CD4-positive, alpha-beta T cell treated with Interleukin-17A for 4 hours (primary cell): ENCODE data around the gene ATP11B.
"Not testable (repeated sequence)": the region's sequence is repeated elsewhere in the genome, so short reads cannot be mapped to it uniquely, and the experiment has no call there.

Source experiments
- DNase-seq: peaks from one replicate; pipeline ENCODE4 v3.0.0-alpha.2; 2020; ENCODE audit warnings: mixed read lengths

Gene ATP11B

GRCh38 chr3:182796310-182796709, 3.0 kb downstream of the ATP11B start:
- DNase-seq, result no peak

GRCh38 chr3:182797876-182798275, 4.6 kb downstream of the ATP11B start:
- DNase-seq, result no peak

- DNase-seq, result not testable (repeated sequence)
These were observed 5.8 kb downstream of the ATP11B start for GRCh38 chr3:182799143-182799542.

GRCh38 chr3:182800508-182800907, 7.2 kb downstream of the ATP11B start:
- DNase-seq, result no peak

GRCh38 chr3:182802413-182803390, 9.4 kb downstream of the ATP11B start:
- DNase-seq, result no peak

GRCh38 chr3:182803596-182803995, 10.3 kb downstream of the ATP11B start:
- DNase-seq, result no peak

GRCh38 chr3:182807061-182807460, 13.8 kb downstream of the ATP11B start:
- no peak for DNase-seq

- no peak for DNase-seq
These were observed 14.9 kb downstream of the ATP11B start for GRCh38 chr3:182808041-182808770.

- no peak for DNase-seq
These were observed 16.2 kb downstream of the ATP11B start for GRCh38 chr3:182809531-182809930.

- no peak for DNase-seq
These were observed 17.4 kb downstream of the ATP11B start for GRCh38 chr3:182810574-182811268.

- no peak for DNase-seq
These were observed 17.9 kb downstream of the ATP11B start for GRCh38 chr3:182811269-182811596.

- no peak for DNase-seq
These were observed 18.8 kb downstream of the ATP11B start for GRCh38 chr3:182812123-182812522.

GRCh38 chr3:182814419-182815062, 21.2 kb downstream of the ATP11B start:
- no peak for DNase-seq

- no peak for DNase-seq
These were observed 22.9 kb downstream of the ATP11B start for GRCh38 chr3:182816181-182816580.

GRCh38 chr3:182818296-182818978, 25.1 kb downstream of the ATP11B start:
- DNase-seq, result no peak

- no peak for DNase-seq
These were observed 28.1 kb downstream of the ATP11B start for GRCh38 chr3:182821221-182821981.

GRCh38 chr3:182822260-182822659, 29.0 kb downstream of the ATP11B start:
- not testable (repeated sequence) for DNase-seq

GRCh38 chr3:182824957-182825356, 31.7 kb downstream of the ATP11B start:
- DNase-seq, result no peak

- DNase-seq, result no peak
These were observed 36.6 kb downstream of the ATP11B start for GRCh38 chr3:182829761-182830405.

- DNase-seq, result no peak
These were observed 44.7 kb downstream of the ATP11B start for GRCh38 chr3:182837855-182838454.
